Activated T-cell treated with anti-CD3 and anti-CD28 coated beads, Interleukin-2, amount 50 U/mL, for 1 hour (primary cell): Measurements from ENCODE around the gene GLB1L2.

Experiments used
- DNase-seq: peaks from one replicate; pipeline ENCODE4 v3.0.0-alpha.2; 2020

The GLB1L2 gene

DNA sequence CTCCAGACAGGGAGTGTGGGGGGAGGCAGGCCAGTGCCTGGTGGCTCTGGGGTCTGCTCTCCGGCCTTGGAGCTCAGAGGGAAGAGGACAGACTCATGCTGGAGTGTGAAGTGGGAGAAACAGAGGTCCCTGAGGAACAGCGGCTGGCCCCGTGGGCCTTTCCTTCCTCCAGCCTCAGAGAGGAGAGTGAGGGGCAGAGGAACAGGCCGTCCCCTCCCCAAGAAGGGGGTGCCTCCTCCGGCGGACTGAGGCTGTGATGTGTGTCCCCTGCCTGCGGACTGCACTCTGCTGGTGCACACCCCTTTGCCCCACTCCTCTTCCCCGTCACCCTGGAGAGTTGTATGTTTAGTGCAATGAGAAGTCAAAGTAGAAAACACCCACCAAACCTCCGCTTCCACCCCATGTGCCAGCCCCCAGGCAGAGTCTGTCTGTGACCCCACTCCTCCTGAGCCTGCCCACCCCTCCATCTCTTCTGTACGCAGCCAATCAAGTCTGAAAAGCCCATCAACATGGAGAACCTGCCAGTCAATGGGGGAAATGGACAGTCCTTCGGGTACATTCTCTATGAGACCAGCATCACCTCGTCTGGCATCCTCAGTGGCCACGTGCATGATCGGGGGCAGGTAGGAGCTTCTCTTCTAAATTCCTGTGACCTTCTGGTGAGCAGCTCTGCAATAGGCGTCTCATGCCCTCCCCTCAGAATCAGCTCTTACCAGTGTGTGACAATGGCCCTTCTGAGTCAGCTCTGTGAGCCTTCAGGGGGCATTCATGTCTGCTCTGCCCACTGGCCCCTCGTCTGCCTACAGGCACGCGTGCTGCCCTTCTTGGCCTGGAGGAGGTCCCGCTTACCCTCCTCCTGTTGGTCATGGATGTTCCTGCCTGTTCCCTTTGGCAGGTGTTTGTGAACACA, 39.0 kb downstream of the GLB1L2 start:
- DNase-seq: no peak

- DNase-seq: no peak
These were observed 39.8 kb downstream of the GLB1L2 start for GRCh38 chr11:134371436-134372185.

DNA sequence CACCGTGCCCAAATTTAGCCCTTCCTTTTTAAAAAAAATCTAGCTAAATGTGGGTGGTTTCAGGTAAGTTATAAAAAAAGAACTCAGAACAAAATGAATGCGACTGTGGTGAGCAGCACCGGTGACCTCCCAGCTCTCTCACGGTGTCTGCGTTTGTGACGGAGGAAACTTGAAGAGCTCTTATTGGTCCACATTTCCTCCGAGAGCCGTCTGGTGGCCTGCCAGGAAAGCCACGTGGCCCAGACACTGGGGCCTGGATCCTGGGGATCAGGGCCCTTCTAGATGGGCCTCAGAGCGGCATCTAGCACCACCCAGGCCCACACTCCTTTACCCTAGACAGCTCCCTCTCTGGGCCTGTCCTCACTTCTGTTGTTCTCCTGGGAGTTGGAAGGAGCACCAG, 40.7 kb downstream of the GLB1L2 start:
- no peak for DNase-seq

DNA sequence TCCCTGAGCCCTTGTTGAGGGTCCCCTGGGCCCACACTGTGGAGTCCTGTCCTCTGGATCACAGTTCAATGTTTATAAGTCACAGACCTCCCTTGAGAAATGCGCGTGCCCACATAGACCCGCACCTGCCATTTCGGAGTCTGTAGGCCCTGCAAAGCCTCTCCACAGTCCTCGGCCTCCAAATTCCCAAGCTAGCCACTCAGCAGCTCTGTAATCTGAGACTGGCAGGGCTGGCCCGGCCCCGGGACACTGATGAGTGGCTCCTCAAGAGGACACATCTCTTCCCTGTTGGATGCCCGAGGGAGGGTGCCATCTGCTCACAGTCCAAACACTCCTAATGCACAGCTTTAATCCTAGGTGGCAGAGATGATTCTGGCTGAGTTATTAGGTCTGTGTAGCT, 41.2 kb downstream of the GLB1L2 start:
- DNase-seq: no peak

GRCh38 chr11:134373591-134374052, 41.8 kb downstream of the GLB1L2 start:
- no peak for DNase-seq

- no peak for DNase-seq
These were observed 42.4 kb downstream of the GLB1L2 start for GRCh38 chr11:134374171-134374570.

GRCh38 chr11:134374891-134375550, 43.2 kb downstream of the GLB1L2 start:
- no peak for DNase-seq

DNA sequence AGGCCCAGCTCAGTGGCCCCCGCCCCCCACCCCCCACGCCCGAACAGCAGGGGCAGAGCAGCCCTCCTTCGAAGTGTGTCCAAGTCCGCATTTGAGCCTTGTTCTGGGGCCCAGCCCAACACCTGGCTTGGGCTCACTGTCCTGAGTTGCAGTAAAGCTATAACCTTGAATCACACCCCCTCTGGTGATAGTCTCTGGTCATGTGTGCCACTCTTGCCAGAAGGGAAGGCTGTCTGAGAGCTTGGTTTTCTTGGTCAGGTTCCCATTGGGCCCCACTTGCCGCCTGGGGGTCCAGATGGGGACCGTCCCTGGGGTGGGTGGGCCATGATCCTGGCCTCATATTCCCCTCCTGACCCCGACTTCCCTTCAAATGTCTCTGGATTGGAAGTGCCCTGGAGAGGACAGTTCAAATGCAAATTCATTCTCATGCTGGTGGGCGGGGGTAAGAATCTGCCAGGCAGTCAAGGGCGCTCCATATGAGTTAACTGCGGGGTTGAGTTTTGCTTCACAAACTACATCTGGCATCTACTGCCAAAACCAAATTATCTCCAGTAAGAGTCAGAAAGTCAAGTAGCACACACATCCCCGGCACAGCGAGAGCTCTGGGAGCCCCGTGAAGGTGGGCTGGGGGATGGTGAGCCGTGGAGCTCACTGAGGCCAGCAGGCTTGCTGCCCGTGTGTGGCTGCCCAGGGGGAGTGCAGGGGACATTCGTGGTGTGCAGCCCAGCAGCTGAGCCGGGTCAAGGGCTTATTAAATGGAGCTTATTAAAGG, 44.5 kb downstream of the GLB1L2 start:
- DNase-seq: no peak

- no peak for DNase-seq
These were observed 46.1 kb downstream of the GLB1L2 start for GRCh38 chr11:134377876-134378275.

- DNase-seq: no peak
These were observed 47.5 kb downstream of the GLB1L2 start for GRCh38 chr11:134379241-134379640.

DNA sequence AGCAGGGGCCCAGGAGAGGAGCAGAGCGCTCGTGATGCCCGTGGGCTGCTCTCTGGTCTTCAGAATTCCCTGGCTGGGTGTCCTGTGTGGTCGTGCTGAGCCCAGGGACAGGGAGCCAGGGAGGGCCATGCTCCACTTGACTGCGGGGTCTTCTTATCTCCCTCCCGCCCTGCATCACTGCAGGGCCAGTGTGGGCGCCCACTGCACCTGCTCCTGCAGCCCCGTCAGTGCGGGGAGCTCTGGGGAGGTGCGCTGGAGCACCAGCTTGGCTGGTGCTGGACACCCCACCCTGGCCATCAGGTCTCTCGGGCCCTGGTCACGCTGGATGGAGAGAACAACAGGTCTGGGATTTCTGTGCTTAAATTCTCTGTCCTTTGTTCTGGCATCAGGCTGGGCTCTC, 48.4 kb downstream of the GLB1L2 start:
- DNase-seq: no peak

DNA sequence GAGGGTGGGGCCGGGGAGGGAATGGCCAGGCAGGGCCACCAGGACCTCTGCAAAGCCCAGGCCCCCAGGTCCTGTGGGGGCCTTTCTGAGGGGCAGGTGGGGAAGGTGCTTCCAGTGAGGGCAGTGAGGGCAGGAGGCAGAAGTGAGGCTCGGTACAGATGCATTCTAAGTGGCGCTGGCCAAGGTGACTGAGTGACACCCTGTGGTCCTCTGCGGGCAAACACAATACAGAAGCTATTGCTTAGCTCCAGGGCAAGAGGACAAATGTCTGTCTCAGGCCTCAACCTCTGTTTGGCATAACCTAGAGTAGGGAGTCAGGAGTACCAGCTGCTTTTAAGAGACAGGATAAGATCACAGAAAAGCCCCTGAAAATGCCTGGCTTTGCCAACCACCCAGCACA, 49.0 kb downstream of the GLB1L2 start:
- no peak for DNase-seq

DNA sequence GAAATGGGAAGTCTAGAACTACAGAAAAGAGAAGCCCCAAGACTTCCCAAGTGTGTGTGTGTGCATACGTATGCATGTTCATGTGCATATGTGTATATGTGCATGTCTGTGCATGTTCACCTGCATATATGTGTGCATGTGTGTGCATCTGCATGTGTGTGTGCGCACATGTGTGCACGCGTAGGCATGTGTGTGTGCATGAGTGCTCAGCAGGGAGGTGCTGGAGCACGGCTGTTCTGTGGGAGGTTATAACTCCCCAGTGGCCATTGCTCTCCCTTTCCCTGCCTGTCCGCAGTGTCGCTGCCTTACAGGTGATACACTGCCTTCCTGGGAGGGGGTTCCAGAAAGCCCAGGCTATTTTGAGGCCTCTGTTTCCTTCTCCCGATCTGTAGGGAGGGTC, 50.5 kb downstream of the GLB1L2 start:
- no peak for DNase-seq

GRCh38 chr11:134382830-134383229, 51.0 kb downstream of the GLB1L2 start:
- DNase-seq: no peak

DNA sequence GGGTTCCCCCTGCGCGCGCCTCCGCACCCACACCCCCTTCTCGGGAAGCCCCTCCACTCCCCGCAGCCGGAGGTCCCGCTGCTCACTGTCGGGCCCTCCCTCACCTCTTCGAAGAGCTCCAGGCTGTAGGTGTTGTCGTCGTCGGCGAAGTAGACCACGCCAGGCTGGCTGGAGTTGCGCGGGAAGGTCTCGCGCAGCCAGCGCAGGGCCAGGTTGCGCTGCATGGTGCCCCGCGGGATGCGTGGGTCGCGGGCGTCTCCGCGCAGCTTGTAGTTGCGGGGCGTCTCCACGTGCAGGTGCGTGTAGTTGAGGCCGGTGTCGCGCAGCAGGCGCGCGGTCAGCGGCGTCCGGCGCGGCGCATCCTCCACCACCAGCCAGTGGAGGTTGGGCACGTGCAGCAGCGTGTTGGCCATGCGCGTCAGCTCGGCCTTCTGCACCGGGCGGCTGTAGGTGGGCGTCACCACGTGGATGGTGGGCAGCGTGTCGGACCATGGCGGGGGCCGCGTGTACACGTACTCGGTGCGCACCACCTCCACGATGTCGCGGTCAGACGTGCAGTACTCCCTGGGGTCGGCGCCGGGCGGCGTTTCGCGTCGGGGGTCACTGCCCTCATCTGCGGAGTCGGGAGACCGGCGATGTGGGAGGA, 51.9 kb downstream of the GLB1L2 start:
- DNase-seq: no peak

DNA sequence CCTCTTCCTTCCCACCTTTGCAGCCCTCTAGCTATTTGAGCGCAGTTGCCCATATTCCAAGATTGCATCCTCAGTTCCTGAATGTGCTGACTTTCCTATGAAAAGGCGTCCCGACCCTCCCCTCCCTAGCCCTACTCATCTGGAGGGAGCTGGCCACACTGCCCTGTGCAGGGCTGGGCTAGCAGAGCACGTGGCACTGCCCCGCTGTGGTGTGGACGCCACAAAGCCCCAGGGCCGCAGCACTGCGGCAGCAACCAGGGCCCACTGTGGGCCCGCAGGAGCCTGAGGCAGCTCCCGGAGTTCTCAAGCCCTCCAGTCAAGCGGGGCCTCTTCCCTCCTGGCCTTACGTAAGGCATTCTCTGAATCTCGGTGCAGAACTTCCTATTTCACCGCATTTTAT, 52.6 kb downstream of the GLB1L2 start:
- no peak for DNase-seq

DNA sequence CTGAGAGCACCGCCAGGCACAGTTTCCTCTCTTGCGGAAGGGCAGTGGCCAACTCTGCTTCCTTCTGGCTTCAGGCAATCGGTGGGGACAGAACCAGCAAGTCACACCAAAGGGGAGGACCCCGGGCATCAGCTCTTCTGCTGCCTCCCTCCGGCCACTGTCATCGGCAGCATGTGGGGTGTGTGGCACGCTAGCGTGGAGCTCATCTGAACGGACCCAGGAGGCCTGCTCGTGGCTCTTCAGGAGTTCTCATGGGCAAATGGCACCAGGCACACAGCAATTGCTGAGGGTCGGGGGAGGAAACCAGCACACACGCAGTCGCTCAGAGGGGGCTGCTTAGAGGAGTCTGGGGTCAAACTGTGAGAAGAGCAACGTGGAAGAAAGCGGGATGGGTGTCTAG, 53.4 kb downstream of the GLB1L2 start:
- DNase-seq: no peak

DNA sequence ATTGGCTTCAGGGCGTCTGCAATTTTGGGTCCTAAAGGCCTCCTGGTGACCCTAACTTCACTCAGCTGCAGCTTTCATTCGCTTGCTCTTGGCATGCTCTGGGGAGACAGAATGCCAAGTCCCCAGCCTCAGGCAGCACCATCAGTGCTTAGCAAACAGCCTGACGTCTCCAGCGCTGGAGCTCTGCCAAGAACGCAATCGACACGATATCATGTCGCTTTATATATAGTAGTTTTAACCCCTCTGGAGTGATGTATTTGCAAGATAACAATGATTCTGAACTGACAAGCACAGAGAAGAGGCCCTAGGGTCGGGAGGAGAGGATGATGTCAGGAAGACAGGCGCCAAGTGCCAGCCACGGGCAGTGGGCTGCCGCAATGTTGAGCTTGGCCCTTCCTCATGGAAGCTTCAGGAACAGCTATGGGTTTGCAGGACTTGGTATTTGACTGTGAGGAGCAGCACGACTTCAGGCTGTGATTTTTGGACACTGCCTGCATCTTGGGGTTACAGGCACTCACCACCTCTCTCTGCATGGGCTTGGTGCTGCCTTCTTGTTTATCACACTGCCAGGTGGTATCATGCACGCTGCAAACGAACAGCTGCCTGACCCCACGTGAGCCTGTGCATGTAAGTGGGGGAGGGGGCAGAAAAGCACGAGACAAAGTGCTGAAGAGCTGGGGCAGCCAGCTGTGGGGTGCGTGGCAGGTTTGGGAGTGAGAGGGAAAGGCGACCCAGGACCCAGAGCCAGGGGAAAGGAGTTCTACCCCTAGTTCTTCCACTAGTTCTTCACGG, 54.2 kb downstream of the GLB1L2 start:
- no peak for DNase-seq

DNA sequence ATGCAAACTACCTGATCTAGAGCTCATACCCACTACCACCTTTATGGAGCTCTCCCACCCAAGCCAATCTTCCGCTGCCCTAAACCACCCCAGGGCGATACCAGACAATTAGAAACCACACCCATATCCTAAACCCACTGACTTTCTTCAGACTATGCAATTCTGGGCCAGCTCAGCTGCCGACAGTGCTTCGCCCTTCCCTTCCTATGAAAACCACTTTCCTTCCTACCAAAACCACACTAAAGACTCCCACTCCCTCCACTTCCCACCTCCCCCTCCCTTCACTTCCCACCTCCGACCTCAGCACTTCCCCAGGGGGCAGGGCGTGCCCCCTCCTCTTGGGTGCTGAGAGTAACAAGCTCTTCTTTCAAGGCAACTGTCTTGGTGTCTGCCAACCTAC, 55.2 kb downstream of the GLB1L2 start:
- DNase-seq: no peak

GRCh38 chr11:134387501-134387900, 55.7 kb downstream of the GLB1L2 start:
- DNase-seq: no peak

DNA sequence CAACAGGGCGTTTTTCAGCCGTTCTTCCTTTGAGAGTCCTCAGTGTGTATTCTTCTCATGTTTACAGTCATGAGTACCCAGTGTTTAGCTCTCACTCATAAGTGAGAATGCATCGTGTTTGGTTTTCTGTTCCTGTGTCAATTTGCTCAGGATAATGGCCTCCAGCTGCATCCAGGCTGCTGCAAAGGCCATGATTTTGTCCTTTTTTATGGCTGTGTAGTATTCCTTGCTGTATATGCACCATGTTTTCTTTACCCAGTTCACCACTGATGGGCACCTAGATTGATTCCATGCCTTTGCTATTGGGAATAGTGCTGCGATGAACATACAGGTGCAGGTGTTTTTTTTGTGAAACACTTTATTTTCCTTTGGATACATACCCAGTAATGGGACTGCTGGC, 56.8 kb downstream of the GLB1L2 start:
- no peak for DNase-seq
